IMR-90 (cell line): ENCODE measurements around the gene PLXNA1. TPM values are rescaled to one million over a fixed set of nuclear protein-coding genes. Genes with fewer than 3 reads are reported as not detected.
A peak's percentile ranks its signal among the peaks of the same experiment; 100 is the strongest.

Source experiments
- ATAC-seq: fragments of 200-7000 bp; cut with Tn5 transposase; 2 replicates; pipeline ENCODE4 v1.9.1; 2020; ENCODE audit warnings: low read depth, mild to moderate bottlenecking, moderate library complexity
- BruUV-seq: library from RNA; stranded (reverse); fragments of 400-500 nt; replicated peaks from 2 replicates; lab custom pipeline; 2021; lab: Mats Ljungman, UMichigan
- CTCF ChIA-PET: fragments of 300-600 bp; formaldehyde crosslinking; extraction: SDS; loops from one replicate; lab custom pipeline; 2021; ENCODE audit warnings: antibody characterized with exemption; lab: Yijun Ruan, JAX
- POLR2A ChIA-PET: fragments of 300-600 bp; sonication (Branson Sonifier 250); formaldehyde crosslinking; loops from one replicate; lab custom pipeline; 2022; ENCODE audit warnings: antibody characterized with exemption; ENCODE audit not compliant: unreplicated experiment; lab: Charles Lee
- DNase-seq: peaks from one replicate; pipeline ENCODE4 v3.0.0; 2013
- H2AFZ ChIP-seq: replicated peaks from 2 replicates; pipeline ENCODE3; 2013; ENCODE audit warnings: low read length, mild to moderate bottlenecking; ENCODE audit not compliant: poor library complexity
- H2AK5ac ChIP-seq: 2 replicates; pipeline ENCODE4 v1.6.1; 2013; ENCODE audit warnings: low read depth, low read length, inconsistent platforms
- H2AK9ac ChIP-seq: replicated peaks from 2 replicates; pipeline ENCODE3; 2013; ENCODE audit warnings: mild to moderate bottlenecking, low read depth, low read length, moderate library complexity; ENCODE audit not compliant: poor library complexity
- H2BK120ac ChIP-seq: 2 replicates; pipeline ENCODE4 v1.6.1; 2013; ENCODE audit warnings: low read depth, low read length, inconsistent platforms
- H2BK15ac ChIP-seq: 3 replicates; pipeline ENCODE4 v1.6.1; 2013; ENCODE audit warnings: low read depth, low read length, inconsistent platforms
- H2BK20ac ChIP-seq: 2 replicates; pipeline ENCODE4 v1.6.1; 2013; ENCODE audit warnings: low read depth, mild to moderate bottlenecking, inconsistent platforms, low read length, moderate library complexity
- H2BK5ac ChIP-seq: 2 replicates; pipeline ENCODE4 v1.6.1; 2013; ENCODE audit warnings: mild to moderate bottlenecking, low read depth, low read length, inconsistent platforms; ENCODE audit not compliant: poor library complexity, severe bottlenecking
- H3K14ac ChIP-seq: replicated peaks from 2 replicates; pipeline ENCODE4 v1.6.1; 2013; ENCODE audit warnings: low read depth, low read length, inconsistent platforms
- H3K18ac ChIP-seq: 2 replicates; pipeline ENCODE4 v1.6.1; 2013; ENCODE audit warnings: low read depth, low read length, control low read depth
- H3K23ac ChIP-seq: 2 replicates; pipeline ENCODE4 v1.6.1; 2013; ENCODE audit warnings: low read depth, low read length, inconsistent platforms
- H3K27ac ChIP-seq: 2 replicates; pipeline ENCODE4 v1.5.1; 2013; ENCODE audit warnings: mild to moderate bottlenecking, control low read depth, low read length; ENCODE audit not compliant: insufficient read depth
- H3K27me3 ChIP-seq: 2 replicates; pipeline ENCODE4 v1.6.1; 2013; ENCODE audit warnings: low read length; ENCODE audit not compliant: control insufficient read depth, insufficient read depth
- H3K36me3 ChIP-seq: 2 replicates; pipeline ENCODE4 v1.6.1; 2013; ENCODE audit warnings: low read length, mixed read lengths; ENCODE audit not compliant: control insufficient read depth, insufficient read depth
- H3K4ac ChIP-seq: 2 replicates; pipeline ENCODE4 v1.6.1; 2013; ENCODE audit warnings: low read depth, low read length, inconsistent platforms
- H3K4me1 ChIP-seq: 2 replicates; pipeline ENCODE4 v1.6.1; 2013; ENCODE audit warnings: low read length, mixed read lengths; ENCODE audit not compliant: control insufficient read depth, insufficient read depth
- H3K4me2 ChIP-seq: 2 replicates; pipeline ENCODE4 v1.6.1; 2013; ENCODE audit warnings: low read depth, mild to moderate bottlenecking, control low read depth, low read length, moderate library complexity
- H3K4me3 ChIP-seq: 2 replicates; pipeline ENCODE4 v1.5.1; 2013; ENCODE audit warnings: low read depth, mild to moderate bottlenecking, control low read depth, low read length, moderate library complexity; ENCODE audit not compliant: insufficient read depth
- H3K56ac ChIP-seq: 2 replicates; pipeline ENCODE4 v1.6.1; 2013; ENCODE audit warnings: low read length, inconsistent platforms; ENCODE audit not compliant: insufficient read depth; ENCODE audit errors: extremely low read depth
- H3K79me1 ChIP-seq, 2 experiments: 2 replicates each; pipeline ENCODE4 v1.6.1; 2013; ENCODE audit warnings: low read length in 2 of 2, inconsistent platforms in 1 of 2, low read depth in 1 of 2
- H3K9ac ChIP-seq: 2 replicates; pipeline ENCODE4 v1.6.1; 2013; ENCODE audit warnings: low read depth, low read length, control low read depth
- H3K9me1 ChIP-seq: 2 replicates; pipeline ENCODE4 v1.6.1; 2013; ENCODE audit warnings: low read length, inconsistent platforms; ENCODE audit not compliant: insufficient read depth
- H3K9me3 ChIP-seq: 2 replicates; pipeline ENCODE4 v1.6.1; 2013; ENCODE audit warnings: low read length; ENCODE audit not compliant: control insufficient read depth, insufficient read depth
- H4K20me1 ChIP-seq: 2 replicates; pipeline ENCODE4 v1.6.1; 2013; ENCODE audit warnings: low read length, inconsistent platforms; ENCODE audit not compliant: insufficient read depth
- H4K5ac ChIP-seq: 2 replicates; pipeline ENCODE4 v1.6.1; 2013; ENCODE audit warnings: mild to moderate bottlenecking, low read depth, low read length, control low read depth
- H4K8ac ChIP-seq, 2 experiments: 2 replicates each; pipeline ENCODE4 v1.6.1; 2013; ENCODE audit warnings: low read depth in 2 of 2, low read length in 2 of 2, control low read depth in 1 of 2, inconsistent platforms in 1 of 2
- H4K91ac ChIP-seq: 2 replicates; pipeline ENCODE4 v1.6.1; 2013; ENCODE audit warnings: low read depth, low read length, inconsistent platforms; ENCODE audit not compliant: insufficient read depth
- BHLHE40 ChIP-seq: fragments of 150-350 bp; IDR thresholded peaks from 2 replicates; pipeline ENCODE4 v1.6.1; 2016; ENCODE audit warnings: mild to moderate bottlenecking, low read depth, low read length
- CEBPB ChIP-seq: IDR thresholded peaks from 2 replicates; pipeline ENCODE4 v1.6.1; 2012; ENCODE audit warnings: low read depth, low read length, improper control_type of control experiment
- CHD1 ChIP-seq: IDR thresholded peaks from 2 replicates; pipeline ENCODE4 v1.6.1; 2012; ENCODE audit warnings: low read depth, low read length, improper control_type of control experiment
- RCOR1 ChIP-seq: IDR thresholded peaks from 2 replicates; pipeline ENCODE4 v1.6.1; 2012; ENCODE audit warnings: mild to moderate bottlenecking, low read length, improper control_type of control experiment; ENCODE audit not compliant: insufficient replicate concordance
- whole genome bisulfite sequencing, 2 experiments: methylation state at CpG; one replicate each; pipeline versions ENCODE4 v1.1.5 to v1.1.7; 2013; ENCODE audit warnings: missing lambda C conversion rate in 2 of 2; ENCODE audit not compliant: insufficient read length in 1 of 2; ENCODE audit errors: extremely low coverage in 2 of 2; 5-methylcytosine and 5-hydroxymethylcytosine counted together
- dilution Hi-C: fragments of 300-500 bp; cut with HindIII; formaldehyde crosslinking; loops from one replicate; pipeline ENCODE4 v1.14.3; 2018; ENCODE audit warnings: low sequenced_read_pairs; ENCODE audit not compliant: unreplicated experiment
- in situ Hi-C: fragments of 300-500 bp; cut with MboI; formaldehyde crosslinking; loops from 3 replicates; pipeline ENCODE4 v1.14.3; 2019; ENCODE audit warnings: low sequenced_read_pairs, inconsistent platforms, mixed read lengths
- intact Hi-C: fragments of 100-400 bp; cut with micrococcal nuclease; formaldehyde crosslinking; loops from 2 replicates; pipeline ENCODE4 v1.10.0; 2022
- polyA plus RNA-seq, 3 experiments: library from polyadenylated mRNA; depleted of rRNA; stranded (reverse); fragments of >200 nt; gene quantifications; 2 replicates each; pipeline ENCODE4 v1.2.3, GENCODE V29; 2012; ENCODE audit warnings: low replicate concordance in 1 of 3
- total RNA-seq: library from RNA; depleted of rRNA; stranded (reverse); fragments of >200 nt; gene quantifications from 2 replicates; pipeline ENCODE4 v1.2.3, GENCODE V29; 2012

PLXNA1 gene
- total and polyA plus RNA-seq, 2 of the 4 experiments (the other 2 are of a cell fraction), result 13.6 to 49.4 TPM

GRCh38 chr3:126935756-126936509, 47.0 kb upstream of the PLXNA1 start (continued):
- no peak for TF ChIP-seq BHLHE40

GRCh38 chr3:126936853-126937425, 46.0 kb upstream of the PLXNA1 start:
- DNase-seq (no peak), ATAC-seq (no peak)
- Histone ChIP-seq H3K27ac (no peak overlapping the region), H3K27me3 (no peaks in the 10 kb centered on the region), H4K5ac (no peak overlapping the region), H2BK15ac (no peak overlapping the region), H2AFZ (no peak overlapping the region), H3K4me1 (peaks cover 22% of the 10 kb centered on the region), H2AK9ac (peak overlapping the region; percentile 48), H3K36me3 (no peaks in the 10 kb centered on the region), H3K9me1 (peaks cover 33% of the 10 kb centered on the region), H3K9ac (no peak overlapping the region), H3K56ac (no peak overlapping the region), H4K20me1 (no peaks in the 10 kb centered on the region), H3K79me1 (0 out of 4 replicates have a peak, but pooled peaks cover 0 to 6% of the 10 kb centered on the region in 2 experiments), H3K14ac (peak overlapping the region; percentile 34; the same call in 1 of the 2 replicates), H3K23ac (no peak overlapping the region), H4K8ac (no peak overlapping the region), H3K9me3 (no peaks in the 10 kb centered on the region), H3K4me2 (no peak overlapping the region), H2BK120ac (0 out of 2 replicates have a peak overlapping the region, but pooled peaks have one; percentile 12), H4K91ac (no peak overlapping the region), H3K4ac (0 out of 2 replicates have a peak overlapping the region, but pooled peaks have one; percentile 24), H2AK5ac (no peak overlapping the region; the same call in 1 of the 2 replicates), H2BK20ac (no peak overlapping the region), H3K18ac (no peak overlapping the region), H3K4me3 (no peak overlapping the region), H2BK5ac (no peak overlapping the region)
- ChIA-PET CTCF (interaction anchor here (2.8 kb wide), 1 partner anchor 184 kb away, joined by 8 read pairs; no protein-coding TSS in a partner anchor), POLR2A (no interaction called here)
- intact Hi-C loops (no loop called here), dilution Hi-C loops (no loop called here), in situ Hi-C loops (no loop called here)
- BruUV-seq, result no TSS peak
- WGBS, 2 experiments, result 93% methylated on average over 3 of the region's 6 CpGs; no CpG with 5 or more reads in 1 of the 2 experiments
- TF ChIP-seq CEBPB (no peak), BHLHE40 (no peak), RCOR1 (no peak), CHD1 (no peak)
